ENCODE measurements around the gene PTPN5.
"Not testable (repeated sequence)": the region's sequence is repeated elsewhere in the genome, so short reads cannot be mapped to it uniquely, and the experiment has no call there.

Gene PTPN5

GRCh38 chr11:18706330-18707243, 85.0 kb downstream of the PTPN5 start:
- DNase-seq = no peak

DNA sequence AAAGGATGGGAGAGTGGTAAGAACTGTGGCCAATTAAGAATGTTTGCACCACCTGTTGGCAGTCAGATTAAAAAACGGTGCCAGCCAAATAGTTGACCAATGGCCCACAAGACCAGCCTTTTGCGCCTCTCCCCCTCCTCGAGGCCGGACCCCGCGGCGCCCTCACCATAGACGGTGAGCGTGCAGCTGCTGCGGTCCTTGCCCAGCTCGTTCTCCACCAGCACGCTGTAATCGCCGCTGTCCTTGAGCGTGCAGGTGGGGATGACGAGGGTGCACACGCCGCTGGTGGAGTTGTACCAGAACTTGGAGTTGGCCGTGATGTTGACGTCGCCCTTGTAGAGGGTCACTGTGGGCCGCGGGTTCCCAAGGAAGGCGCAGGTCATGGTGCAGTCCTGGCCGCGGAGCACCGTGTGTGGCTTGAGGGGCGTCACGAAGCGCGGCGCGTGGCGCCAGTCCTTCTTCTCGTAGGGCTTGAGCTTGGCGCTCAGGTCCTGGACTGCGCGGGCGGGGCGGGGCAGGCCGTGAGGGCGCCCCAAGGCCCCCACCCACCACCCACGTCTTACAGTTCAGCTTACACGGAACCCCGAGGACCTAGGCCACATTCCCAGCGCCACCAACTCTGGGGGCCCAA, 85.8 kb downstream of the PTPN5 start:
- no peak for DNase-seq

GRCh38 chr11:18704698-18705097, 86.9 kb downstream of the PTPN5 start:
- no peak for DNase-seq

- DNase-seq = no peak
Observed at GRCh38 chr11:18704045-18704645, 87.5 kb downstream of the PTPN5 start.

- DNase-seq = no peak
Observed at GRCh38 chr11:18703001-18703763, 88.4 kb downstream of the PTPN5 start.

DNA sequence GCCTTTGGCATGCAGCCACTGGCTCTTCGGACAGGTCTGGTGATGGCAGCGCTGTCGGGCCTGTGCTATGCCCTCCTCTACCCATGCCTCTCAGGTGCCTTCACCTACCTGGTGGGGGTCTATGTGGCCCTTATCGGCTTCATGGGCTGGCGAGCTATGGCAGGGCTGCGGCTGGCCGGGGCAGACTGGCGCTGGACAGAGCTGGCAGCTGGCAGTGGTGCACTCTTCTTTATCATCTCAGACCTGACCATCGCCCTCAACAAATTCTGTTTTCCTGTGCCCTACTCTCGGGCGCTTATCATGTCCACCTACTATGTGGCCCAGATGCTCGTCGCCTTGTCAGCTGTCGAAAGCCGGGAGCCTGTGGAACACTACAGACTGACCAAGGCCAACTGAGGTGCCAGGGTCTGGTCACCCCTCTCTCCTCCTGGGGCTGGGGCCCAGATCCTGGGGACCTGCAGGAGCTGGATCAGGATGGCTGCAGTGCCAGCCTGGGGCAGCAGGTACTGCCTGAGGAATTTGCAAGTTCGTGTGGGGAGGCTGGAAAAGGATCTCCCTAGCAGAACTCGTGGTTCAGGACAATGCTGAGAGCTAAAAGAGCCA, 89.9 kb downstream of the PTPN5 start:
- no peak for DNase-seq

- DNase-seq = no peak
Observed at GRCh38 chr11:18700872-18701271, 90.7 kb downstream of the PTPN5 start.

DNA sequence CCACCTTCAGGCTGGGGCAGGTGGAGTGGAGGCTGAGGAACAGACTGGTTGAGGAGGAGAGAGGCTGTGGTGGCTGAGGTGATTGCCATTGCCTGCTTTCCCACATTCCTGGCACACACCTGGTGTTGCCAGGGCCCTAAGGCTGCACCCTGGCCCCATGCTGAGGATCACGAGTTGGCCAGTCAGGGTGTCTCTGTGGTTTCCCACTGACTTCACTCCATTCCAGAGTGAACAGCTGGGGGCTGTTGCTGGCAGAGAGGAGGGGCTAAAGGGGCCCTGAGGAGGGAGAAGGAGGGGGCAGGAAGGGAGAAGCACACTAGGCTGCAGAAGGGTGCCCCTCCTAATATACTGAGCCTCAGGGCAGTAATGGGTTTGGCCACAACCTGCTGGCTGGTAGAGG, 91.2 kb downstream of the PTPN5 start:
- no peak for DNase-seq

GRCh38 chr11:18699848-18700261, 91.7 kb downstream of the PTPN5 start:
- DNase-seq = no peak

- no peak for DNase-seq
Observed at GRCh38 chr11:18699269-18699596, 92.4 kb downstream of the PTPN5 start.

DNA sequence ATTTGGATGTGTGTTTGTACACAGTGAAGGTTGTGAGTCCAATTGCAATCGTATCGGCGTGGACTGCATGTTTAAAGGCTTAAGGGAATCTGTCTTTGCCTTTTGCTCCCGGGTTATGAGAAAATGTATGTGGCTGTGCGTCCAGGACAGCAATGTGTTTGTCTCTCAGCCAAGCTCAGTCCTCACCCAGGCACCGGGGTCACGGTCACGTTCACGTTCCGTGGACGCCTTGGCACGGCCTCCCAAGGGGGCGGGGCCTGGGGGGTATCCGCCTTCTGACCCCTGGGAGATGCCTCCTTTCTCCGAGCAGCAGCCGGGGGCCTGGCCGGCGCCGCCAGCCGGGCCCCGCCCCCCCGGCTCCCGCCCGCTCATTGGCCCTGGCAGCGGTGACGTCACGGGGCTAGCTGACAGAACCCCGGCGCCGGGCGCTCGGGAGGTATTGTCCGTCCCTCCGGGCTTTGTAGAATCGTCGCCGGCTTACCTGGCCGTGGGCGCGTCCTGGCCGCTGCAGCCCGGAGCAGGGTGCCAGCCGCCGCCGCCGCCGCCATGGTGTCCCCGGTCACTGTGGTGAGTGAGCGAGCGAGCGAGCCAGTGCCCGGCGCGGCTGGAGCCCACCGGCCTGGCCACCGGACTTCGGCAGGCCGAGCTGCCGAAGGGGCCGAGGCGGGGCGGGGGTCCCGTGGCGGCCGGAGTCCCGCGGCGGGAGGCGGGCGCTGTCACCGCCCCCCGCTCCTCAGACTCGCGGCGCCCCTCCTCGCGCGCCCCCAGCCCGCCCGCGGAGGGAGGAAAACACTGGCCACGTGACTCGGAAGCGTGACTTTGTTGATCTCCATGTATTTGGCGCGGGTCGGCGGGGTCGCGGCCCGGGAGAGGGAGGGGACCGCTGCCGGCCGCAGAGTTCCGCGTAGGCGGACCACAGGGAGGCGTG, 93.0 kb downstream of the PTPN5 start, which contains the start of gene TMEM86A:
Gene TMEM86A (plus strand): TSS at position 439 of the 928 bp plus-strand sequence. CDS start 108 bp downstream, at position 547.
- no peak for DNase-seq

DNA sequence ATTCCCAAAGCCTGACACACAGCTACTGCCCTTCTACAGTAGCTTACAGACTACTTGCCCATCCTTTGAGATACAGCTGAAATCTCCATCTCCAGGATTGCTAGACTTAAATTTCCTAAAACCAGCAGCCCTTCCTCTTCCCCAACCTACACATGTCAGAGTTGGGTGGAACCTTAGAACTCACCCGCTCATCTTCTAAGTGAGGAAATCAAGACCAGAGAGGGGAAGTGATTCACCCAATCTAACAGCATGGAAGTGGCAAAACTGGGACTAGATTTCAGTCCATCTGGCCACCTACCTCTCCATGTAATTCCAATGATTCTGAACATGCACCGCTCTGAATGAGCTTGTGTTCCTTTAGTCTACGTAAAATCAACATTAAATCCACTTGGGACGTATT, 94.0 kb downstream of the PTPN5 start:
- DNase-seq = no peak

DNA sequence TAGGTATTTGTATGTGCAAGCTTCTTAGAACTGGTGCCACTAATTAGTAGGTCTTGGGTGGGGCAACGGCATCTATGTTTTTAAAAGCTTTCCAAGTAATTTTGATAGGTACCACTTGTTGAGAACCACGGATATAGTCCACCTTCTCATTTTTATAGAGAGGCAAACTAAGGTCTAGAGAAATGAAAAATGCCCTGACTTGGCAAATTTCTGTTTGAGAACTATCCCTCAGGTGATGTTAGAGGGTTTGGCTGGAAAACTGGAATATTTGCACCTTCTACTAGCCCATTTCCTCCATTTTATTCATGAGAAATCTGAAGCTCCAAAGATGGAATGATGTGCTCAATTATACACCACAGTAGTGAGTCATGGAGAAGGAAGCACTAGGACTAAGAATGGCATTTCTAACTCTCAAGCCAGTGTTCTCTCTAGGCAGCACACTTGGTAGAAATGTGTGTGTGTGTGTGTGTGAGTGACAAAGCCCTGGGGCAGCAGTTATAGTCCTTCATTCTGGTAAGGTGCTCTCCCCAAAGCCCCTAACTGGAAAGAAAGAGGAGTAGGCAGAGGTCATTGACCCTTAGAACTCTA, 94.9 kb downstream of the PTPN5 start:
- DNase-seq = no peak

GRCh38 chr11:18692941-18693760, 98.4 kb downstream of the PTPN5 start:
- no peak for DNase-seq

GRCh38 chr11:18691467-18692140, 100.0 kb downstream of the PTPN5 start:
- DNase-seq = not testable (repeated sequence)

- DNase-seq = no peak
Observed at GRCh38 chr11:18684267-18684666, 107.3 kb downstream of the PTPN5 start.

- DNase-seq = no peak
Observed at GRCh38 chr11:18682466-18682865, 109.1 kb downstream of the PTPN5 start.

DNA sequence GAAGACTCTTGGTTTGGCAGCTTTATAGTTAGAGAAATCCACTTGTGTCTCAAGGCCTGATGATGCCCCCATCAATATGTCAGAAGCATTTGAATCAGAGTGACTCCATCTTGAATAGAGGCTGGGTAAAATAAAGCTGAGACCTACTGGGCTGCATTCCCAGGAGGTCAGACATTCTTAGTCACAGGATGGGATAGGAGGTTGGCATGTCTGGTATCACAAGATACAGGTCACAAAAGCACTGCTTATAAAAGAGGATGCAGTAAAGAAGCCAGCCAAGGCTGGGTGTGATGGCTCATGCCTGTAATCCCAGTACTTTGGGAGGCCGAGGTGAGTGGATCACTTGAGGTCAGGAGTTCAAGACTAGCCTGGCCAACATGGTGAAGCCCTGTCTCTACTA, 109.6 kb downstream of the PTPN5 start:
- not testable (repeated sequence) for DNase-seq

Data from NK-92 treated with Interleukin-12 subunit alpha and Interleukin-12 subunit beta, amount 100 ng/mL, for 24 hours (cell line).